Loucy (cell line): ENCODE results near the gene DAGLB.

Source experiments
- H2AFZ ChIP-seq: fragments of 200-600 bp; sonication (generic); 2 replicates; pipeline ENCODE4 v1.6.0; 2016; ENCODE audit warnings: antibody characterized with exemption, mild to moderate bottlenecking, low read length, moderate library complexity
- H3F3A ChIP-seq: fragments of 200-600 bp; 2 replicates; pipeline ENCODE4 v1.6.0; 2016; ENCODE audit warnings: antibody characterized with exemption, low read depth, mild to moderate bottlenecking
- H3K27me3 ChIP-seq: fragments of 200-600 bp; sonication (generic); 2 replicates; pipeline ENCODE4 v1.6.1; 2014; ENCODE audit warnings: low read length, mild to moderate bottlenecking; ENCODE audit not compliant: insufficient read depth, poor library complexity, severe bottlenecking
- H3K36me3 ChIP-seq: fragments of 200-600 bp; sonication (generic); 2 replicates; pipeline ENCODE4 v1.6.1; 2016; ENCODE audit warnings: low read length; ENCODE audit not compliant: insufficient read depth
- H3K4me1 ChIP-seq: fragments of 200-600 bp; sonication (generic); 2 replicates; pipeline ENCODE4 v1.5.1; 2014; ENCODE audit warnings: low read length, mild to moderate bottlenecking; ENCODE audit not compliant: insufficient read depth, poor library complexity, severe bottlenecking
- H3K4me2 ChIP-seq: fragments of 200-600 bp; sonication (generic); 2 replicates; pipeline ENCODE4 v1.6.0; 2014; ENCODE audit warnings: antibody characterized with exemption, low read length, low read depth, mild to moderate bottlenecking; ENCODE audit not compliant: poor library complexity, severe bottlenecking
- H3K4me3 ChIP-seq: fragments of 200-600 bp; sonication (generic); 2 replicates; pipeline ENCODE4 v1.5.1; 2014; ENCODE audit warnings: low read length, mild to moderate bottlenecking, mixed read lengths; ENCODE audit not compliant: poor library complexity, severe bottlenecking
- H3K79me2 ChIP-seq: fragments of 200-600 bp; sonication (generic); 2 replicates; pipeline ENCODE4 v1.6.1; 2014; ENCODE audit warnings: low read length; ENCODE audit not compliant: insufficient read depth
- H3K9ac ChIP-seq: fragments of 200-600 bp; sonication (generic); 2 replicates; pipeline ENCODE4 v1.6.0; 2014; ENCODE audit warnings: mild to moderate bottlenecking, low read depth, low read length, moderate library complexity; ENCODE audit not compliant: poor library complexity, severe bottlenecking
- H3K9me2 ChIP-seq: fragments of 200-600 bp; sonication (generic); replicated peaks from 2 replicates; pipeline ENCODE4 v1.6.1; 2016; ENCODE audit warnings: low read depth, low read length, mixed read lengths
- H3K9me3 ChIP-seq: fragments of 200-600 bp; sonication (generic); 2 replicates; pipeline ENCODE4 v1.6.1; 2014; ENCODE audit warnings: mild to moderate bottlenecking, antibody characterized with exemption, low read length, low read depth; ENCODE audit not compliant: insufficient read depth
- H4K20me1 ChIP-seq: fragments of 200-600 bp; sonication (generic); 2 replicates; pipeline ENCODE4 v1.6.0; 2014; ENCODE audit warnings: antibody characterized with exemption, low read length, mild to moderate bottlenecking; ENCODE audit not compliant: insufficient read depth, poor library complexity, severe bottlenecking
- CTCF ChIP-seq: fragments of 200-600 bp; sonication (generic); conservative IDR thresholded peaks from 2 replicates; pipeline ENCODE4 v1.5.1; 2014; ENCODE audit warnings: mild to moderate bottlenecking, antibody characterized with exemption, low read length
- EZH2phosphoT487 ChIP-seq: fragments of 200-600 bp; IDR thresholded peaks from 2 replicates; pipeline ENCODE4 v1.6.1; 2018; ENCODE audit warnings: antibody characterized with exemption, mild to moderate bottlenecking, moderate library complexity, borderline replicate concordance

Gene DAGLB

GRCh38 chr7:6440381-6440780 lies 7.4 kb downstream of the DAGLB start:
- Histone ChIP-seq H3K4me3 (no peak overlapping the region), H3K4me2 (no peak overlapping the region), H2AFZ (no peak overlapping the region), H3F3A (no peaks in the 10 kb centered on the region), H4K20me1 (peaks cover 11% of the 10 kb centered on the region), H3K4me1 (peaks cover 23% of the 10 kb centered on the region), H3K36me3 (no peaks in the 10 kb centered on the region), H3K9ac (no peak overlapping the region), H3K9me3 (no peaks in the 10 kb centered on the region), H3K27me3 (no peaks in the 10 kb centered on the region), H3K9me2 (no peaks in the 10 kb centered on the region), H3K79me2 (peaks cover 66% of the 10 kb centered on the region)
- TF ChIP-seq EZH2phosphoT487 = no peak
- no peak for TF ChIP-seq CTCF

GRCh38 chr7:6438427-6438826 lies 9.3 kb downstream of the DAGLB start:
- peaks cover 18% of the 10 kb centered on the region for H3K4me1 ChIP-seq
- no peak overlapping the region for H2AFZ ChIP-seq
- H3K27me3 ChIP-seq = no peaks in the 10 kb centered on the region
- peaks cover 14% of the 10 kb centered on the region; the same call in 1 of the 2 replicates for H3K36me3 ChIP-seq
- peak overlapping the region; percentile 23 for H3K4me3 ChIP-seq
- H3K9ac ChIP-seq = peak overlapping the region; percentile 8
- H4K20me1 ChIP-seq = peaks cover 9% of the 10 kb centered on the region
- no peaks in the 10 kb centered on the region for H3K9me2 ChIP-seq
- TF ChIP-seq CTCF (no peak), EZH2phosphoT487 (no peak)
- peaks cover 51% of the 10 kb centered on the region; the same call in 1 of the 2 replicates for H3K79me2 ChIP-seq
- H3K9me3 ChIP-seq = no peaks in the 10 kb centered on the region
- peak overlapping the region; percentile 73 for H3K4me2 ChIP-seq
- H3F3A ChIP-seq = no peaks in the 10 kb centered on the region

- Histone ChIP-seq H3F3A (no peaks in the 10 kb centered on the region), H3K4me1 (peaks cover 18% of the 10 kb centered on the region), H3K9me3 (no peaks in the 10 kb centered on the region), H3K79me2 (peaks cover 44% of the 10 kb centered on the region; the same call in 1 of the 2 replicates), H2AFZ (no peak overlapping the region), H3K36me3 (peaks cover 14% of the 10 kb centered on the region; the same call in 1 of the 2 replicates), H3K4me3 (no peak overlapping the region), H3K9me2 (no peaks in the 10 kb centered on the region), H3K9ac (no peak overlapping the region), H3K27me3 (no peaks in the 10 kb centered on the region), H3K4me2 (no peak overlapping the region), H4K20me1 (peaks cover 6% of the 10 kb centered on the region)
- TF ChIP-seq CTCF (no peak), EZH2phosphoT487 (no peak)
These were observed 10.5 kb downstream of the DAGLB start for GRCh38 chr7:6437251-6437650.
